HS-27A (cell line): ENCODE results near the gene HDAC4.

ENCODE experiments used
- DNase-seq: peaks from one replicate; pipeline ENCODE4 v3.0.0-alpha.2; 2012; ENCODE audit warnings: low read depth, missing footprints

HDAC4 gene

DNA sequence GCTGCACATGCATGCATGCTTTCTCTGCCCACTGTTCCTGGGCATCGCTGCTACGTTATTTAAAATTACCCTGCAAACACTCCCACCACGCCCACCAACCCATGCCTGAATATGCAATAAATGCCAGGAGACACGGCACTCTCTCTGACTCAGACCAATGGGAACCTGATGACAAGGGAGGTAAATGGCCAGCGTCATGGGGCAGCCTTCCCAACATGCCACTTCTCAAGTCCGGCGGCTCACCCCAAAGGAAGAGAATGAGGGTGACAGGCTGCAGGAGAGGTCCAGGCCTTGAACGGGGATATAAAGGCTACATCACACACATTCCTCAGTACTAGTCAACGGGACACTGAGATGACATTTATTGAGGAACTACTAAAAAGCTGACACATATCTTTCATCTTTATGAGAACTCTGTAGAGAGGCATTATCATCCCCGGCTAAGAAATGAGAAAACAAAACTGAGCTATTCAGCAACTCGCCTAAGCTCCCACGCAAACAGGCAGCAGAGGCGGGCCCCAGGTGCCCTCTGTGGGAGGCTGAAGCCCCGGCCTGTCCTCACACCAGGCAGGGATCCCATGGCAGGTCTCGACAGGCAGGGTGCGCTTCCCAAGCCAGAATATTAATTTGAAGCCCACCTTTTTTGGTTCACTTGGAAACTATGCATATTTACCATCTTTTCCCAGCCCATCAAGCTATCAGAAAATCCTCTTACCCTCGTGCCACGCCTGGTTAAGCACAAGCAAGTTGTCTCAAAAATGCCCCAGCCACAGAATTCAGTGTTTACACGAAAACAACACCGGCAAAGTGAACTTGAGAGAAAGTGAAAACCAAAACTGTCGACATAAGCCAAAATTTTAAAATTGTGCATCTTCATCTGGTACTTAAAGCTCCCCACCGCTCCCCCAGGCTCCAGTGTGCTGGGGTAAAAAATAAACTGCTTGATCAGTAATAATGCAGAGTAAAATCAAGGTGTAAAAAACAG, 166.3 kb downstream of the HDAC4 start:
- DNase-seq, result no peak

- DNase-seq, result no peak
Measured at GRCh38 chr2:239233576-239233975, 167.2 kb downstream of the HDAC4 start.

DNA sequence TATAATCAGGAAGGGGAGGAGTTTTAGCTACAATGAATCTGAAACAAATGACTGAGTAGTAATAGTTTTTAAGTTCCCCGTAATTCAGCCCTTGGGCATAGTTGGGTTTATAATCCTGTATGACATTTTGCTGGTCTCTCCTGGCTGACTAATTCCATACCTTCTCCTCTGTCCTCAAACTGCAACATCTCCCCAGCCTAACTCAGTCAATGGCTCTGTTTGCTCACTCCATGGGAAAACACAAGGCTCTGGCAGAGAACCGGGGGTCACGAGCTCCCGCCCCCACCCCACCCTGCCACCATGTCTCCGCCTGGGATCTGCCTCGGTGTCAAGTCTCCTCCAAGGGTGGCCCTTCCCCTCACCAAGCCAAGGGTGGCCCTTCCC, 168.6 kb downstream of the HDAC4 start:
- DNase-seq, result no peak

DNA sequence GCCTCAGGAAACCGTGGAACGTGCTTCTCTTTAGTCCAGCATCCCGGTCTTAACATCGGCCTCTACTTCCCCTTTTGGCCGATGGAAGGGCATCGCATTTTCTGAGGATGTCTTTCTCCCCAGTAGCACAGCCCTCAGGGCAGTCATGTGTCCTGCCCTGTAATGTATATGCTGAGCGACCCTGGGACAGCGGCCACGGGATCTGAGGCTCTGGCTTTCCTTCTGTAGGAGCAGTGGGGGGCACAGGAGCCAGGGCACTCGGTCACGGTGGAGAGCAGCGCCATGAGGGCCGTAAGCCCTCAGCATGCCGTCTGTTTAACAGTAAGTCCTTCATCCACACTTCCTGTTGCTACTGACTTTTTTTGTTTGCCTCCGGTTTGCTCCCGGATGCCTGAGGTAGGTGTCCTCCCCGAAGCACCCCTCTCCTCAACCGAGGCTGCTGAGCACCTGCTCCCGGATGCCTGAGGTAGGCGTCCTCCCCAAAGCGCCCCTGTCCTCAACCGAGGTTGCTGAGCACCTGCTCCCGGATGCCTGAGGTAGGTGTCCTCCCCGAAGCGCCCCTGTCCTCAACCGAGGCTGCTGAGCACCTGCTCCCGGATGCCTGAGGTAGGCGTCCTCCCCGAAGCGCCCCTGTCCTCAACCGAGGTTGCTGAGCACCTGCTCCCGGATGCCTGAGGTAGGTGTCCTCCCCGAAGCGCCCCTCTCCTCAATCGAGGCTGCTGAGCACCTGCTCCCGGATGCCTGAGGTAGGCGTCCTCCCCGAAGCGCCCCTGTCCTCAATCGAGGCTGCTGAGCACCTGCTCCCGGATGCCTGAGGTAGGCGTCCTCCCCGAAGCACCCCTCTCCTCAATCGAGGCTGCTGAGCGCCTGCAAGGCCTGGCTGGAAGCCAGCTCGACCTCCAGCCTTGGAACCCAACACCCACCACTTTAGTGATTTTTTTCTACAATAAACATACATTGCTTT, 169.3 kb downstream of the HDAC4 start:
- DNase-seq, result no peak

- no peak for DNase-seq
Measured at GRCh38 chr2:239230318-239231052, 170.3 kb downstream of the HDAC4 start.

GRCh38 chr2:239229545-239230279, 171.1 kb downstream of the HDAC4 start:
- no peak for DNase-seq

- no peak for DNase-seq
Measured at GRCh38 chr2:239227661-239228371, 173.0 kb downstream of the HDAC4 start.

- DNase-seq, result no peak
Measured at GRCh38 chr2:239226677-239227581, 173.9 kb downstream of the HDAC4 start.

- DNase-seq, result peak; percentile 5
Measured at GRCh38 chr2:239225871-239226561, 174.8 kb downstream of the HDAC4 start.

- no peak for DNase-seq
Measured at GRCh38 chr2:239225371-239225851, 175.4 kb downstream of the HDAC4 start.

DNA sequence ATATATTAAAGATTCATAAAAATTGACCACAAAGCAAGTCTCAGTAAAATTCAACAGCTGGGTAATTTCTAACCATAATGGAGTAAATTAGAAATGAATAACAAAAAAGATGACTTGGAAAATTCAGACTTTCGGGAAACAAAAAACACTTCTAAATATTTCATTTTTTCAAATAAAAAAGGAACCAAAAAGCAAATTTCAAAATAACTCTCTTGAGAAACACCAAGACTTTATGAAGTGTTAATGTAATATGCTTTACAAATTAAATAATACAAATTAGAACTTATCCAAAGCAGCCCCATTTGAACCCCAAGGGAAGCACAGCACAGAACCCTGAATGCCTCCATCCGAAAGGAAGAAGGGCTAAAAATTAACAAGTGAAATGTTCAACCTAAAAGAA, 175.9 kb downstream of the HDAC4 start:
- no peak for DNase-seq

GRCh38 chr2:239224199-239224570, 176.6 kb downstream of the HDAC4 start:
- DNase-seq, result no peak

GRCh38 chr2:239223310-239224198, 177.3 kb downstream of the HDAC4 start:
- no peak for DNase-seq

GRCh38 chr2:239222706-239223309, 178.0 kb downstream of the HDAC4 start:
- DNase-seq, result no peak

DNA sequence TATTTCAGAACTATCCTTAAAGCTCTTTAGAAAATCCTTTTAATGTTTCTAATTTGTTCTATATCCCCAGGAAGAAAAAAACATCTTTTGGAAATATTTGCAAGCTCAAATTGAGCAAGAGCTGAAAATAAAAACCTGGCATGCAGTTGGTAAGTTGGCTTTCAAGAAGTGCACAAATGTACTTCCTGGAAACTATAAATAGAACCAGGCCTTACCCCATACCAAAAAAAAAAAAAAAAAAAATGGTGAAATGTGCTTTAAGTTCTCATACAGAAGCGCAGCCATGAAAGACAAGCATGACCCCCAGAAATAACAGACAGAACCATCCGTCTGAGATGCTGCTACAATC, 178.5 kb downstream of the HDAC4 start:
- DNase-seq, result no peak

DNA sequence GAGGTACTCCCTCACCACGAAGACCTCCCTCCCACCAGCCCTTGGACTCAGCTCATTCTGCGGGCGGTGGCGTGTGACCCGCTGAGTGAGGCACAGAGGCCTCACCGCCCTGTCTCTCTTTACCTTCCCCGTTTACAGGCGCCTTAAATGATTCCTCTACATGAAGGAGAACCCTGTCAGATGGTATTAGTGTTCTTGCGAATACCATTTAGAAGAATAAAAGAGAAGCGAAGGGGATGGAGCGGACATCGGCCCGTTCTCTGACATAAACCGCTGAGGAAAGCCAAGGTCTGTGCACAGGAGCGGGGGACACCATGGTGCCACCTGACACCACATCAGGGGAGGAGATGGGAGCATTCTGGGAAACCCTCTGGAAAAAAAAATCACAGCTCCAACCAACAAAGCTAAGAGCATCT, 179.8 kb downstream of the HDAC4 start:
- no peak for DNase-seq

GRCh38 chr2:239220341-239220740, 180.5 kb downstream of the HDAC4 start:
- no peak for DNase-seq
